HG03469 (cell line): Measurements from ENCODE around the gene UPK3BL2.
"Not testable (repeated sequence)": the region's sequence is repeated elsewhere in the genome, so short reads cannot be mapped to it uniquely, and the experiment has no call there.

Experiments
- ATAC-seq: cut with Tn5 transposase; IDR thresholded peaks from one replicate; pipeline ENCODE4 v1.9.1; 2021; ENCODE audit warnings: mild to moderate bottlenecking, moderate library complexity, moderate number of reproducible peaks; ENCODE audit not compliant: unreplicated experiment

The UPK3BL2 gene

DNA sequence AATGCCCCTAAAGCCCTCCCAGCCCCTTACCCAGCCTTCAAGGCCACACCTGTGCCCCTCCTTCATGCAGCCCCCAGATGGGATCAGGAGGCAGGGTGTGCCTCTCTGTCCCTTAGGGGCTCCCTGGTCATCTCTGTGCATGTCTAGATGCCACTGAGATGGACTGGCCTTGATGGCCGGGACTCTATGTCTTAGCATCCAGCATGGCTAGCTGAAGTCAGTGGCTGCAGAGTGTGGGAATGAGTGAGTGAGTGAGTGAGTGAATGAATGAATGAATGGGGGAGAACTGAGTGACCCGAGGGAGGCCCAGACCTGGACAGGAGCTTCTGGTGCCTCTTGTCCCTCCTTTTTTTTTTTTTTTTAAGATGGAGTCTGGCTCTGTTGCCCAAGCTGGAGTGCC lies 11.4 kb downstream of the UPK3BL2 start:
- ATAC-seq, result not testable (repeated sequence)

DNA sequence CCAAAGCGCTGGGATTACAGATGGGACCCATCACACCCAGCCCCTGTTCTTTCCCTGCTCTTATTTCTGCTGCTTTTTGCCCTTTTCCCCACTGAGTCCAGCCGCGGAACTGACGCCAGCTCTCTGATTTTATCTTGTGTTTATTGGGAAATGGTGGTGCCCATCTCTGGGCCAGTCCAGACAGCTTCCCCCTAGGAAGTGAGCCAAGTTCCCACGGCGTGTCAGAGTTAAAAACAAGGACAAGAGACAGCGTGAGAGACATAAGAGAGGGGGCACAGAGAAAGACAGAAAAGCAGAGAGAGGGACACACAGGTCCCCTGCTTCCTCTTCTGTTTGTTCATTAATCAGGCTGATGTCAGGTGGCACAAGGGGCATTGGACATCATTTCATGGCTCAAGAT lies 11.9 kb downstream of the UPK3BL2 start:
- not testable (repeated sequence) for ATAC-seq

DNA sequence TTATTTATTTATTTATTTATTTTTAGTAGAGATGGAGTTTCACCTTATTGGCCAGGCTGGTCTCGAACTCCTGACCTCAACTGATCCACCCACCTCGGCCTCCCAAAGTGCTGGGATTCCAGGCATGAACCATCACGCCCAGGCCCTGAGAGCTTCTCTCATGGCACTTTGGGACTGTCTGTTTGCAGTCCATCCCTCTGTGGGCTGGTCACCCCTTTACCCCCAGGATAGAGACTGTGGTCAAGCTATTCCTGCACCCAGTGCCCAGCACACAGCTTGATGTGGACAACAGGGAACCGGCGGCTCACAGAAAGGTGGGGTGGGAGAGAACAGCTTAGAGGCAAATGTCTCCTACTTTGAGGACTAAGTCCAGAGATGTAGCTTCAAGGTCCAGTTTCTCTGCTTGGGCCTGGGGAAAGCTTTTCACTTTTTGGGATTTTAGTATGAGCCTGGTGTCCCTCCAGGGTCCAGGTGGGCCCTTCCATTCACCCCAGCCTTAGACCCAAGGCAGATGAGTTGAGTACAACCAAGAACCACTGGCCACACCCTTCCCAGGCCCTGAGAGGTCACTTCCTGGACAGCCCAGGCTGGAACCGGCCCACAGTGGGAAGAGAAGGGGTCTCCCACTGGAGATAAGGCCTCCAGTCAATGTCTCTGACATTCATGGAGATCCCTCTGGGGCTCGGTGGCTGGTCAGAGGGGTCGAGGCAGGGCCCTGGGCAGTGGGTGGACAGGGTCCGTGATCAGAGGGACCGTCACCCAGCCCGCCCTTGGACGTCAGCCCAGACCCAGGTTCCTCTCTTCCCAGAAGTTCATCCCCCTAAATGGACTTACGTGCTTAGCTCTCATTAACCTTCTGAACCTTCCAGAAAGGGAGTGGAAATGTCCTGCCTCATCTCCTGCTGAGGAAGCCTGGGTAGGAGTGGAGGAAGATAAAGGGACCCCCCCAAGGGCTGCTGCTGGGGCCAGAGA lies 15.4 kb downstream of the UPK3BL2 start:
- ATAC-seq, result not testable (repeated sequence)

DNA sequence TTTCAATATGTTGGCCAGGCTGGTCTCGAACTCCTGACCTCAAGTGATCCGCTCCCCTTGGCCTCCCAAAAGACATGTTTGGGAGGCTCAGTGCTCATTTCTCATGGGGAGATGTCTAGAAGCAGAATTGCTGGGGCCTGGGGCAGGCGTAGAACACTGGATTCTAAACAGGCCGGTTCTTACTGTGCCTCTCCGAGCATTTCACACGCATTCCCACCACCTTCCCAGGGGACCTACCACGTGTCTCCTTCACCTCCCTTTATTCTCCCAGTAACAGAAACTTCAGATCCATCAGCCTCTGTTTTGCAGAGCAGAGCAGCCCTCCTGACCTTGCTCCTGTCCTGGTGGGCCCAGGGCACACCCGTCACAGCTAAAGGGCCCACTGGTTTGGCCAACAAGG lies 16.3 kb downstream of the UPK3BL2 start:
- ATAC-seq, result not testable (repeated sequence)

DNA sequence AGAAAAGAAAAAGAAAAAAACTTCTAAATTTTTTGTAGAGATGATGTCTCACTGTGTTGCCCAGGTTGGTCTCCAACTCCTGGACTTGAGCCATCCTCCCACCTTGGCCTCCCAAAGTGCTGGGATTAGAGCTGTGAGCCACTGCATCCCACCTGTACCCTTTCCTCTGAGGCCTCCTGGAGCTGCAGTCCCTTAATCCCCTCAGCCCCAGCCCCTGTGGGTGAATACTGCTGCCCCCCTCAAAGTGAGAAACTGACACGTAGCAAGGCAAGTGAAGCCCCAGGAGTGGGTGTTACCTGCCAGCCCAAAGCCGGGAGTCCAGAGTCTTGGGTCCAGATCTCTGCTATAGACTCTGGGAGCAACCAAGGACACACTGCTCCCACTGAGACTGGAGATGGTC lies 18.7 kb downstream of the UPK3BL2 start:
- ATAC-seq, result not testable (repeated sequence)

DNA sequence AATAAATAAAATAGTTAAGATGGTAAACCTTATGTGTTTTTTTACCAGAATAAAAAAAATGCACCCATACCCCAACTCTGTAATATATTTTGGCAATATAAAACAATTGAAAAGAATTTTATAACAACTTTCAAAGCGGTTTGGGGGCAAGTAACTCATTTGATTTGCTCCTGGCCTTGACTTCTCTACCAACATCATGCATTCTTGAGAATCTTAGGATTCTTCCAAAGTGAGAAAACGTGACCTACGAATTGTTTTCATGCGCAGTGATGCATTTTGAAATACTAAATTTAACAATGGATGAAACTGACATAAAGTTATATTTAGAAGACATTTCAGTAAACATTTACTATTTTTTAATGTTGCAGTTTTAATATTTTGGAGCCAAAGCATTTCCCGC lies 22.7 kb downstream of the UPK3BL2 start:
- not testable (repeated sequence) for ATAC-seq

DNA sequence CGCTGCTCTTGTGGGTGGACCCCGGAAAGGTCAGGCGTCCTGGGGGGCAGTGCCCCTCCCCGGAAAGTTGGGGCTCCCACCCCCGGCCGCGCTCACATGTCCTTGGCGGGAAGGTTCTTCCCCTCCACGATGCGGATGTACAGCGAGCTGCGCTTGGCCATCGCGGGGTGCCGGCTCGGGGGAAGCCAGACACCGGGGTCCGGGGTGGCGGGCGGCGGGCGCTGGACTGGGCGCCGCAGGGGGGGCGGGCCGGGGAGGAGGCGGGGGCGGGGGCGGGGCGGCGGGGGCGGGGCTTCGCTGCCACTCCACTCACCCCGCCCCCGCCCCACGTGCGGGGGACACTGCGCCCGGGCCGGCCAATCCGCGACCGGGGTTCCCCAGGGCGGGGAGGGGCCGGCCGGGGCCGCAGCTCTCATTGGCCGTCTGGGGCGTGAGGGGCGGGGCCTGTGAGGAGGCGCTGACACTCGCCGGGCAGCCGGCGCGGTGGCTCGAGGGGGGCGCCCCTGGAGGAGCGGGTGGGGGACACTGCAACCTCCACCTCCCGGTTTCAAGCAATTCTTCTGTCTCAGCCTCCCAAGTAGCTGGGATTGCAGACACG lies 25.8 kb downstream of the UPK3BL2 start, which contains the start of gene RASA4B:
TSS of gene RASA4B (minus strand) at position 228 of the 598 bp plus-strand sequence. CDS start at position 161, 67 bp downstream.
- ATAC-seq, result peak; percentile 49

DNA sequence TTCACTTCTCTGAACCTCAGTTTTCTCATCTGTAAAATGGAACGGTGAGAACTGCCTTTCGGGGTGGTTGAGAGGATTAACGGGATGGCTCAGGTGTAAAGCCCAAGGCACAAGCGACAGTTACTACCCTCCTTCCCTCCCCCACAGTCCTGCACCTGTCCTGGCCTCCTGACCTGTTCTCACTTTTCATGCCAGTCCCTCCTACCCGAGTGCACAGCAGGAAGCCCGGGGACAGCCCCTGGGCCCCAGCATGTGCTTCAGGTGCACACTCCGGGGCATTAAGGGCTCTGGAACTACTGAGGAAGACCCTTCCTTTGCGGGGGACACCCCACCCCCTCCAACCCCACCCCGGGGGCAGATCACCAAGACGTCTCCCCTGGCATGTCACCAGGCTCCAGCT lies 26.5 kb downstream of the UPK3BL2 start:
- not testable (repeated sequence) for ATAC-seq

DNA sequence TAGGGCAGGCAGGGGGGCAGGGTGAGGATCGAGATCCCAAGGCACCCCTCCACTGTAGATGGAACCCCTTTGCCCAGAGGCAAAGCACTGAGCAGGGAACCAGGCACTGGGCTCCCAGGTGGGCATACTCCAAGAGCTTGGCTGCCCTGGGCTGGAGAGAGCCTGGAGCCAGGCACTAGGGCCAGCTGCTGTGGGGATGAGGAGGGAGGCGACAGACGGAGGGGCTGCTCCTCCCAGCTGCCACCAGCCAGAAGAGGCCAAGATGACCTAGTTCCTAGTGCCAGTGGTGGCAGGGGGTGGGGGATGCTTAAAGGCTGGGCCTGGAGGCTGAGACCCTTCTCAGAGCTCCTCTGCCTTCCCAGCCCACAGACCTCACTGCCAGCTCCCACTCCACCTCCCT lies 27.6 kb downstream of the UPK3BL2 start:
- not testable (repeated sequence) for ATAC-seq

DNA sequence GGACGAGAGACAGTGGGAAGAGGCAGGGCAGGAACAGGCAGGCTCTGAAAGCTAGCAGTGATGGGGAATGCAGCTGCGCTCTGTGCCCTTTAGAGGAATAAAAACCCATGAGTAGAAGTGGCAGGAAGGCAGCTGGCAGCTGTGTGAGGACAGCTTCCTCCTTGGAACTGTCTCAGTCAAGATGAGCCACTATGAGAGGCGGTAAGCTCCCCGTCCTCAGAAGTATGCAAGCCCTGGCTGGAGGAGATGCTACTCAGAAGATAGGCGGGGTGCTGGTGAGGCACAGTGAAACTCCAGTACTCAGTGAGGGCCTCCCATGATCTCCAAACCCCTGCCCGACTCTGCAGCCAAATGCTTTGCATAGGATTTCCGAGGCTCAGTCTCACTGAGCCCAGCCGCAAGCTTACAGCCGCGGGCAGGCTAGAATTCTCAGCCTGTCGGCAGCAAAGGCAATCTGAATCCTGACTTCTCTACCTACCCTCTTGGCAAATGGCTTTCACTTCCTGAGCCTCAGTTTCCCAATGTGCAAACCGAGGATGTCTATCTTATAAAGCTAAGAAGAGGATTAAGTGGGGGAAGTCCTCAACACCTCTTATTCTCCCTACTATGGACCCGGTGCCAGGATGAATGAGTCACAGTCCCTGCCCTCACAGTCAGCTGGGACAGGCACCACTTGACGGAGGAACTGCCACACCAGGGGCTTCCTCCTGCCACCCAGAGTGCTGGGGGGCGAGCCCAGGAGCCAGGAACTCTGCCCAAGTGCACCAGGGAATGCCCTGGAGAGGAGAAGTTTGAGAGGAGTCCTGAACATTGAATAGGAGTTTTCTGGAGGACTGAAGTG lies 28.4 kb downstream of the UPK3BL2 start:
- peak; percentile 56 for ATAC-seq

DNA sequence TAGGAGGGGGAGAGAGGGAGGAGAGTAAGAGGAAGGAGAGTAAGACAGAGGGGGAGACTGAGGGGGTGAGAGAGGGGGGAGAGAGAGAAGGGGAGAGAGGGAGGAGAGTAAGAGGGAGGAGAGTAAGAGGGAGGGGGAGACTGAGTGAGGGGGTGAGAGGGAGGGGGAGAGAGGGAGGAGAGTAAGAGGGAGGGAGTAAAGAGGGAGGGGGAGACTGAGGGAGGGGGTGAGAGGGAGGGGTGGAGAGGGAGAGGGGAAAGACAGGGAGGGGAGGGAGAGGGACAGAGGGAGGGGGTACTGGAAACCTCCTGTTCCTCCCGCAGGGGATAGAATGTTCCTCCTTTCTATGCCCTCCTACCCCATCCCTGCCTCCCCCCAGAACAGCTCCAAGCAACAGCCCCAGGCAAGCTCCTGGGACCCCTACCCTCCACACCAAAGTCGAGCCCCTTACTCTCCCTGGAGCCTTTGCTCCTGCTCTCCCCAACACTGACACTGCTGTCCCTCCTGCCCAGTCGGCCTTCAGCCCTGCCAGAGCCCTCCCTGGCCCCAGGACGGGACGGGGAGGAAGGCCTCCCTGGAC lies 30.8 kb downstream of the UPK3BL2 start:
- ATAC-seq, result not testable (repeated sequence)

DNA sequence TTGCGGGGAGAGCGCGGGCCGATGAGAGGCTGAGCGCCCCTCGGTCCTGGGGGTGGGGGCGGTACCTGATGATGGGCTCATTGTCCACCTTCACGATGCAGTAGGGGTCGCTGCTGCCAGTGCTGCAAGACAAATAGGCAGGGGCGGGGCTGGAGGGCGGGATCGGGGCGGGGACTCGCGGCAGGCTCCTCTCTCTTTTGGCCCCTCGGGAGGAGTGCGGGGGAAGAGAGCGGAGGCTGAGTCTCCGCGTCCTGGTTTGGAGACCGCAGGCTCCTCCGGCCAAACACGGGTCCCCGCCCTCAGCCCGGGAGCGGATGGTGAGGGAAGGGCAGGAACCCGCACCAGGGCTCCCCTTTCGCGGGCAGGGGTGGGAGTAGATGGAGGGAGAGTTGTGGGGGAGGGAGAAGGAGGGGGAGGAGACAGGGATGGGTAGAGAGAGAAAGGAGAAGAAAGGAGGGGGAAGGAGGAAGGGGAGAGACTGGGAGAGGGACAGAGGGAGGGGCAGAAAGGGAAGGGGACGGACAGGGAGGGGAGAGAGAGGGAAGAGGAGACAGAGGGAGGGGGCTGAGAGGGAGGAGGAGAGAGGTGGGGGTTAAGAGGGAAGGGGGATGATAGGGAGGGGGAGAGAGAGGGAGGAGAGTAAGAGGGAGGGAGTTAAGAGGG lies 31.5 kb downstream of the UPK3BL2 start:
- peak; percentile 25 for ATAC-seq

DNA sequence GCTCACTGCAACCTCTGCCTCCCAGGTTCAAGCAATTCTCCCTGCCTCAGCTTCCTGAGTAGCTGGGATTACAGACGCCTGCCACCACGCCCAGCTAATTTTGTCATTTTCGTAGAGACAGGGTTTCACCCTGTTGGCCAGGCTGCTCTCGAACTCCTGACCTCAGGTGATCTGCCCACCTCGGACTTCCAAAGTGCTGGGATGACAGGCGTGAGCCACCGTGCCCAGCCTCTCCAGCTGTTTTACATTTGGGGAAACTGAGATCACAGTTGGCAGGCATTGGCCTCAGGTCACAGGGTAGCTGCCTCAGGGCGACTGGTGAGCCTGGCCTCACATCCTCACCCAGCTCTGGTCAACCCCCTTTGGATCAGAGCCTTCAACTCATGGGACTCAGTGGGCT lies 32.9 kb downstream of the UPK3BL2 start:
- not testable (repeated sequence) for ATAC-seq

DNA sequence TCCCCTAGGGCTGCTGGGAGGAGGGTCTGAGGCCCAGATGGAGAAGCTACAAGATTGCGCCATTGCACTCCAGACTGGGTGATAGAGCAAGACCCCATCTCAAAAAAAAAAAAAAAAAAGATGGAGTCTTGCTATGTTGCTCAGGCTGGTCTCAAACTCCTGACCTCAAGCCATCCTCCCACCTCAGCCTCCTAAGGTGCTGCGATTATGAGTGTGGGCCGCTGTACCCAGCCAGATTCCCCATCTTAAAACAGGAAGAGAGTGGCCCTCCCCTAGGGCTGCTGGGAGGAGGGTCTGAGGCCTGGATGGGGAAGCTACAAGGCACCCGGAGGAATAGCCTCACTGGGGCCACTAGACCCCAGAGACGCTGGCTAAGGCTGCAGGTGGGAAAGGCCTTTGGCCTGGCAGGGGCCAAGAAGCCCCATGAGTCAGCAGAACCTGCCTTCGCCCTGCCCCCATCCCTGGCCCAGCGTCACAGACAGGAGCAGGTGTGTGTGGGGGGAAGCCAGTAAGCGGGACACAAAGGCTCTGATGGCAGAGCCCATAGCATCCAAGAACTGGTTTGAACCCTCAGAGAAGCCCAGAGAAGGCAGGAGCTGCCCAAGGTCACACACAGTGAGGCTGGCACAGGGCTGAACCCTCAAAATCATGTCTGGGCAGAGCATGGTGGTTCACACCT lies 35.9 kb downstream of the UPK3BL2 start:
- not testable (repeated sequence) for ATAC-seq

DNA sequence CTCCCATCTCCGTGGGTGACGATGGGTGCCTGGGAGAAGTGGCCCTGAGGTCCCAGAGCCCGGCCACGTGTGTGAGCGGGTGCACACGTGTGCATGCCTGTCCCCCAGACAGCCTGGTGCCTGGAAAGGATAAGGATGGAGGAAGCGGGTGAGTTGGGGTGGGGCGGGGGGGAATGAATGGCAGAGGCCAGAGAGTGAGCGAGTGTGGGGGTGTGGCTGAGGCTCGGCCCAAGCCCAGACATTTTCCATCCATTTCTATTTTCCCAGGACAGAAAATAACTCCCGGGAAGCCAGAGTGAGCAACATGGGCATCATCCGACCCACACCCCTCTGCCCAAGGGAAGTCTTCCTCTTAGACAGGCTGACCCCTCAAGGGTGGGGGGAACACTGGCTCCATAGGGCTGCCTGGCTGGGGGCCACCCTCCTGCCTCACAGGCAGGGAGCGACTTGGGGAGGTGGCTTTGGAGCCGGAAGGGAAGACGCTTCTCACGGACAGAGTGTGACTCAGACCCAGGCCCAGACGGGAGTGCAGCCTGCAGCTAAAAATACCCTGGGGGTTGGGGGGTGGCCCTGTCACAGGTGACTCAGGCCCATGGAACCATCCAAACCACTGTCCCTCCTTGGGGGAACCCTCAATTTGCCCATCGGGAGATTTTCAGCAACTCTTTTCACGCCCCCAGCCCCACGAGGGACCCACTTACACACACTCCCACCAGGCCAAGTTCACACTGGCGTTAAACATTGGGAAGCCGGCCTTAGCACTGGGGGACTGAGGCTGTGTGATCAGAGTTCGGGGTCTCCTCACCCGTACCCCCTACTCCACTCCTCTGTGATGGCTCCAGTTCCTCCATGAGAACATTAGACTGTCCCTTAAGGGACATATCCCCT lies 38.0 kb downstream of the UPK3BL2 start:
- not testable (repeated sequence) for ATAC-seq

DNA sequence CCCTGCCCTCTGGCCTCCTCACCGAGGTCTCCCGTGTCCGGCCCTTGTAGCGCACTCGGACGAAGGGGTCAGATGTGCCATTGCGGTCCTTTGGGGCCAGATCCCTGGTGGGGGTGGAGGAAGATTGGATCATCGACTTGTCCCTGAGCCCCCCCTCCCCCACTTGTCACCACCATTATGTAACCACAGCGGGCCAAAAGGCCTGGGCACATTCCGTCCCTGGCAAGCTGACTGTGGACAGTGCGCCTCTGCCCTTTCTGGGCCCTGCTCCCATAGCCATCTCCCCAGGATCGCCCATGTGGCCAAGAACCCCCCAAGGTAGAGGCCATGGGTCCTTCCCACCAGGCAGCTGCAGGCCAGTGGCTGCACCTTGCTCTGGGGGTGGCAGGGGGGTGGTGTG lies 40.4 kb downstream of the UPK3BL2 start:
- ATAC-seq, result not testable (repeated sequence)

DNA sequence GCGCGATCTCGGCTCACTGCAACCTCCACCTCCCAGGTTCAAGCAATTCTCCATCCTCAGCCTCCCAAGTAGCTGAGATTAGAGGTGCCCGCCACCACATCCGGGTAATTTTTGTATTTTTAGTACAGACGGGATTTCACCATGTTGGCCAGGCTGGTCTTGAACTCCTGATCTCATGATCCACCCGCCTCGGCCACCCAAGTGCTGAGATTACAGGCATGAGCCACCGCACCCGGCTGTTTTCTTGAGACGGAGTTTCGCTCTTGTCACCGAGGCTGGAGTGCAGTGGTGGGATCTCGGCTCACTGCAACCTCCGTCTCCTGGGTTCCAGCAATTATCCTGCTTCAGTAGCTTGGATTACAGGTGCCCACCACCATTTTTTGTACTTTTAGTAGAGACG lies 45.2 kb downstream of the UPK3BL2 start:
- not testable (repeated sequence) for ATAC-seq

DNA sequence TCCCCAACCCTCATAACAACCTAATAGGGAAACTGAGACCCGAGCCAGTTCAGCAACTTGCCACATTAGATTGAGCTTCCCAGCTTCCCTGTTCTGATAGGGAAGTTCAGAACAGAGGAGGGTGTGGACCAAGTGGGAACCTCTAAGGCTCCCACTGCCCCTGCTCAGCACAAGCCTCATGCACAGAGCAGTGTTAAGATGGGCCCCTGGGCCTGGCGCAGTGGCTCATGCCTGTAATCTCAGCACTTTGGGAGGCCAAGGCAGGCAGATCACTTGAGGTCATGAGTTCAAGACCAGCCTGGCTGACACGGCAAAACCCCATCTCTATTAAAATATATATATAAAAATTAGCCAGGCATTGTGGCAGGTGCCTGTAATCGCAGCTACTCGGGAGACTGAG lies 46.2 kb downstream of the UPK3BL2 start:
- not testable (repeated sequence) for ATAC-seq
